Muscle of arm (tissue), 12 donors: ENCODE data around the gene PEX5L. TPM values are rescaled to one million over a fixed set of nuclear protein-coding genes. Genes with fewer than 3 reads are reported as not detected.

ENCODE experiments used
- DNase-seq: peaks from one replicate; pipeline ENCODE4 v3.0.0-alpha.2; 2013
- polyA plus RNA-seq, 12 donors: library from polyadenylated mRNA; unstranded; fragments of 120-200 nt; gene quantifications; one replicate each; pipeline ENCODE4 v1.2.1, GENCODE V29; 2013; ENCODE audit not compliant: insufficient read length in 12 of 12

The PEX5L gene
- polyA plus RNA-seq, 12 donors: 0.14 to 0.54 (median 0.26) TPM; not detected in 2

DNA sequence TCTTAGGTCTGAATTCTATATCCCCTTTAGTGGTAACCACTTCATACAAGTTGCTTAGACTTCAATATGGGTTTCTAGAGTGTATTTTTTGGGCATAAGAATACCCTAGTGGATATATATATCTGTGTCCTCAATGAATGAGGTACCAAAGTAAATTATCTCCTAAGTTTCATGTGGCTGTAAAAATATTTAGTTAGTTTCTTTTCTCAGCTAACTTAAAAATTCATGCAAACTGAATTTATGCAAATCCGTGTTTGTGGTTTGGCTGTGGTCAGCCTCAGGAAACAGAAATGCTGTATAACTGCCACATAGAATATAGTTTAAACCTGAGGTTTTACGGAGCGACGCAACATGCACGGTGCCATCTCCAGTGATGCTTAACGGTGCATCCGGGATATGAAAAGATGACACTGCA, 80.3 kb downstream of the PEX5L start:
- no peak for DNase-seq

DNA sequence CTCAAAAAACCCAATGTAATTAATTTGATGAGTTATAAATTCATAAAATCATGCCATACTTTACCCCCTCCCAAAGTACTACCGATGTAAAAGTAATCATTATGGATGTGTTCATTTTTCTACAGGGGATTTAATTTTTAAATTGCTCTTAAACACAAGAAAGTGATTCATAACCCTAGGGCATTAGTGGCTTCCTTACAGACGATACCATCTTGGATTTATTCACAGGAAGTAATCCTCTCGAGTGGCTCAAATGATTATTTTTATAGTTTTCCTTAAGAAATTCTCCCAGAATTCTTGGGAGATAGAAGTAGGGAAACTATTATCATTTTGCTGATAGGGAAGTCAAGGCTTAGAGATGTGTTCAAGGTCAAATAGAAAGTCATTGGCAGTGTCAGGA, 80.9 kb downstream of the PEX5L start:
- DNase-seq: no peak

DNA sequence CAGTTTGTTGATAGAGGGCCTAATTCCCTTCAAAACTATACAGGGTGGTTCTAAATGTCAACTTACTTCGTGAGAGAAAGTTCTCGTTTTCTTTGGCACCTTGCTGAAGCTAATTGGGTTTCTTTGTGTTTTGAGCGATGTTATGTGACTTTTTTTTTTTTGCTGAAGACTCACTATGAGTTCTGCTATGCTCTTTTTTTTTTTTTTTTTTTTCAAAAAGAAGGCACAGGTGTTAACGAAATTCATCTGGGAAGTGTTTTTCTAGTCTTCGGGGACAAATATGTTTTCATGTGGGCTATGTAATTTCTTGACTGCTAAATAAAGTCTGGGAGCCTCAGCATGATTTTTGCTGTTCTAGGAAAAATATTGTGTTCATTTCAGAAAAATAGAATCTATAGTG, 81.5 kb downstream of the PEX5L start:
- DNase-seq: no peak

DNA sequence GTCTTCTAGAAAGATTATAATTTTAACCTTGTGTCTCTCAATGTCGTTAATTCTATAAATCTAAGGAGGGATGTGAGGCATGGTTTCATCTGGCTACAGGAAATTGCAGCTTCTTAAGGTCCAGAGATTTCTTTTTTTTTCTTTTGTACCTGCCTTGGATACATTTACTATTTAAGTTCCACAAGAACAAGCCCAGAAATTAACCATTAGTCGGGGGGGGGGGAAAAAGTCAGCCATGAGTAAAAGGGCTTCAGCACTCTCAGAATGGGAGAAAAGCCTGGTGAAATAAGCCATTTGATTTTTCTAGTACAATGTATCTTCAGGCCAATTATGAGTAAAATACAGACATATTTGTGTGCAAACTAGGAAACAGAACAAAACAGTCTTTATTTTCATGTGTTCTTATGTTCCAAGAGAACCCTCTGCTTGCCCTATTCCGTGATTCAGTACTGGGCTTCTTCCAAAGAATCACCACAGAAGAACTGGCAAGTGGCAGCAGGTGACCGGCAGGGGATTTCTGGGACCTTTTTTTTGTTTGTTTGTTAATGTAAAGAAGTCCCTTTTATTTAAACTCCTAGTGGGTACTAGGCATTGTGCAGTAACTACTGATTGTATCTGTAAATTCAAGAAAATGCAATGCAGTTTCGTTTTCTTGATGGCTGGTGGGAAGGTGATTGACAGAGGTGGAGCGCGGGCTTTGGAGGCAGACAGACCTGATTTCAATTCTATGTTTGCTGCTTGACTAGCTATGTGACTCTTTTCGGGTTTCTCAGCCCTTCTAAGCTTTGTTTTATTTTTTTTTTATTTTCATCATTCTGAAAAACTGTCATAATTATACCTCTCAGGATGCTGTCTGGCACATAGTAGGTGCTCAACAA, 82.5 kb downstream of the PEX5L start:
- DNase-seq: no peak

DNA sequence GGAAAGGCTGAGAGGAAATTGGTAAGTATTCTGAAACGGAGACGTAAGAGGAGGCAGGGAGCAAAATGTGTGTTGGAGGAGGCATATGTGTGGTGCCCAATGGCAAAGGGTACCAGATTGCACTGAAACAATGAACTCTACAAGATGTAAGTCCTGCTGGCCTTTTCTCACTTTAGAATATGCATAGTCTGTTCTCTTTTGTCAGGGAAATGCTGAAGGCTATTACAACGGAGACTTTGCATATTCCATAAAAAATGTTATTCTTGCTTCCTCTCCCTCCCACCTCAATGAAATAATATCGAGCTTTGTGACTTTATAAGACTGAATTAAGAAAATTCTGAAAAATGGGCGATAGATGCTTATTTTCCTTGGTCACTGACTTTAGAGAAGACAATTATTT, 85.9 kb downstream of the PEX5L start:
- DNase-seq: no peak

DNA sequence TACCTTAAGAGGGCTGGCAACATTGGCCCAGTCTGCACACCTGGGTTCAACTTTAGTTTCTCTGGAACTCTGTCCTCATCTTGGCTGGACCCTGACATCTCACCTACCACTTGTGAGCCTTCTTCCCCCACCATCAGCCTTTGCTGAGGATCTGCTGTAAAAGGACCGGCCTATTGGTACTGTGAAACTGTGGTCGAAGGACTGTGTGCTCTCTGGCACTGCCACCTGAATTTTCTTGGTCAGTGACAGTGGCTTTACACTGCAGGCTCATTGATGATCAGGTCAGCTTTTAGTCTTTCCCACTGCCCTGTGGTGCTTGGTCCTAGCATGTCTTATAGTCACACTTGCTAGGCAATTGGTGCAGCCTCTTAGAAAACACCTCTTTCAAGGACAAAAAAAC, 86.9 kb downstream of the PEX5L start:
- no peak for DNase-seq

DNA sequence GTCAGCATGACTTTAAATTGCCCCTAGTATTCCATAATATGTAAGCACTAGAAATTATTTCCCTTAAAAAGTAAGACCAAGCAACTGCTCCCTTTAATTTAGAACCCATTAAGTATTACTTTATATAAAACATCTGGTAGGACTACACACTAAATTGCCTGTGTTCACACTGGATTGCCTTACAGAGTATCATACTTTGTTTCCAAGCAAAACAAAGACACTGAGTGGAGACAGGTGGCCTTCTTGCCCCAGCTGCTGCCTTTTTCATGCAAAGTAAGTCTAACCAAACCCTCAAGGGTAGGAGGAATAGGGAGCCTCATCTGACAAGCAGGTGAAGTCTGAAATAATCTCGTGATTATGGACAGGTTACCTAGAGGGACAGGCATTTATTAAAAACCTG, 87.3 kb downstream of the PEX5L start:
- DNase-seq: no peak

DNA sequence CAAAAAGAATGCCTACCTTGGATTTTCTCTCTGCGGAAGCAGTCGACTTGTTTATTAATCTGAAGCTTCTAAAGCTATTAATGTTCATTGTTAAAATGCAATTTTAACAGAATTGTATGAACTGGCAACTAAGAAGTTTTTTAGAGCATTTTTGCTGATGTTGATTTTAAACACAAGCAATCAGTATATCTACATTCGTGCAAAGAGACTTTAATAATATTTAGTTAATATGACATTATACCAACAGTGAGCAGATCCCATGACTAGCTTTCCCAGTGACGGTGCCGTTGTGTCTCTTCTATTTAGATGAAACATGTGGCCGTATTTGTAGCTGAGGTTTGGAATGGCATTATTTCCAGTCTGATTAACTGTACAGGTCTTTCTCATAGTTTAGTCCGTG, 88.0 kb downstream of the PEX5L start:
- DNase-seq: no peak

DNA sequence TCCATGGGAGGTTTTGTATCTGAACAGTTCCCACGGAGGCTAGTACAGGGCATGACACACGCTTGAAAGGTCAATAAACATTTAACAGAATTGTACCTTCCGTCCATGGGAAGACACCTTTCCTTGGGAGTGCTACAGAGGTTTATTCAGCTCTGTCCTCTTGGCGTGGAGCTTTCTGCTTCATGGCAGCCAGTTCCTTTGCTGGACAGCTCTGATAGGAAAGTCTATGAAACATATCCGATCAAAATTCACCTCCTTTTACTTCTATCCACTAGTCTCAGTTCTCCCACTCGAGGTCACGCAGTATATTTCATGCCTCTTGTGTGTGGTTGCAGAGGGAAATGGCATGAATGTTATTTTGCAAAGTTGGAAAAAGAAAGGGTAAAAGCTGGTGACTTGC, 91.2 kb downstream of the PEX5L start:
- no peak for DNase-seq

DNA sequence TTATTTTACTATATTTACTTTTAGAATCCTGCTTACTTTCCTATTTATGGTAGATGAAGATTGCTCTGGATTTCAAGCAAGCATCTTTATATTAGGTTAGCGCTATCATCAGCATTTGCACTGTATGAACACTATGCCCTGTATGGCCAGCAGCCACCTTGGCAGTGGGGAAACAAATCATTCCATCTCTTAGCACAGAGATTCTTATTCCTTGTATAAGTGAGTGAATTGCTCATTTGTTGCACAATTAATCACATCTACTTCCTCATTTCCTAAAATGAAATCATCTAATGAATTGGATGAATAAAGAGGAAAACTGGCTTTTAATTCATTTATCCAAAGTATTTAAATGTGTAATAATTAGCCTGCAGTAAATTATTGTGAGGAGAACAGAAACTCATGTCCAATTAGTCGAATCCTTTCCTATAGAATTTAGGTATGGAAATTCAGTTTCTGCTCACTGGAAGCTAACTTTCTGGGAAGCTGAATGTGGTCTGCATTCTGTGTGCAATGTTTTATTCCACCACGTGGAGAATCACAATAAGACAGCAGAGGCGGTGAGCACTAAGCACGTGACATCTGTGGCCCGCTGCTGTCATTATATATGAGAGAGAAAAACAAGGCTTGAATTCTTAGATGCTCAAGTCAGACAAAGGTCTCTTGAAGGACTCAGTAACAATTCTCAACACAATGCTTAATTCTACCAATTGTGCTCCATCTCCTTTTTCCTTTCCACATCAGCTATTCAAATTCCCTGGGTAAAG, 93.4 kb downstream of the PEX5L start:
- no peak for DNase-seq

DNA sequence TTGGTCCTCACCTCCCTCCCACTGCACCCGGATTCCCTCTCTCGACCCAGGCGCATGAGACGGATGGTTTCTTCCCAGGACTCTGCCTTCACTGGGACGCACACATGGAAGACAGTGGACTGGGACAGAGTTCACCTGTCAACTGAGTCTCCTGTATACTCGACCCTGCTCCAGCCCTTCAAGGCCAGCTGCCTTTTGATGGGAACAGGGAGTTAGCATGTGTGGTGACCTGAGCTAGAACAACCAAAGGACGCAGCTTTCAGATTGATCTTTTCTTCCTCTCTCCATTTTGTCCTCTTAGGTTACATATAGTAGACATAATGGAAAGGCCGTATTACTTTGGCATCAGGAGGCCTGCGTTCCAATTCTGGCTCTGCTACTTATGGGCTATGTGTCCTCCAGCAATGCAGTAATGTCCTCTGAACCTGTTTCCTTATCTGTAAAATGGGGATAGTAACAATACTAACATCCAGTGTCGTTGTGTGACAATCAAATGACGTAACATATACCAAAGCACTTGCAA, 94.1 kb downstream of the PEX5L start:
- no peak for DNase-seq

DNA sequence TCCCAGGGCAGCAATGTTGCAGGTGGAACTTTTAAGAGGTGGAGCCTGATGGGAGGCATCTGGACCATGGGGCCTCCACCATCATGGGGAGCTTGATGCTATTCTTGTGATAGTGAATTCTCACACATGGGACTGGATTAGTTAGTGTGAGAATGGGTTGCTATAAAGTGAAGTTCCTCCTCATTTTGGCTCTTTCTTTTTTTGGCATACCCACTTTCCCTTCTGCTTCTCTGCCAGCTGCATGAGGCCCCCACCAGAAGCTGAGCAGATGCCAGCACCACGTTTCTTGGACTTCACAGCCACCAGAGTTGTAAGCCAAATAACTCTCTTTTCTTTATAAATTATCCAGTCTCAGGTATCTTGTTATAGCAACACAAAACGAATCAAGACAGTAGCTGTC, 101.0 kb downstream of the PEX5L start:
- no peak for DNase-seq

DNA sequence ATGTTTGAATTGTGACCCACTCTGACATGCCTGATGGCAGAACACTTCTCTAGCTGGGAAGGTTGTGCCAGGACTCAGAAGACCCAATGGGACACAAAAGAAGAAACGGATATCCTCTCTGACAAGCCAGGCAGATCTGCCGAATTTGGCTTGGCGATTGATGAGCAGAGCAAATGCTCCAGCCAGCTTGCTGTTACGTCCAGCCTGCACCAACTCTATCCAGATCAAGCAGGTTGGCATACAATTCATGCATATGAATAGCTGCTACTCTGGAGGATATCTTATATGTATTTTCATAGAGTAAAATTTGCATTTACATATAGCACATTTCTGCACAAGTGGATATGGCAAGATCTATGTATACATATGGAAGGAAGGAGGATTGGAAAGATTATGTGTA, 102.8 kb downstream of the PEX5L start:
- DNase-seq: no peak

DNA sequence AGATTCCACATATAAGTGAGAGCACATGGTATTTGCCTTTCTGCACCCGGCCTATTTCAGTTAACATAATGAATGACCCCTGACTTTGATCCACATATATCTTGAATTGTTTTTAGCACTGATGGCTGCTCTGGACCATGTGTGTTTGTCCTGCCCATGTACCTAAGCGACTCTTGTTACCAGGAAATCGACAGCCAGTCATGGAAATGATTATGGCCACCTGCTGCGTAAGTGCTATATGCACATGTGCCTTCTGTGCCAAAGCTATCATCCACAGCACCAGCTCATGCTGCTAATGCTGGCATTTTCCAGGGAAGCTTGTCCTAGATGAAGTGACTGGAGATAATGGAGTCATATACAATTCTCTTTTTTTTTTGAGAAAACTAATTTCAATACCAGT, 103.7 kb downstream of the PEX5L start:
- DNase-seq: no peak

DNA sequence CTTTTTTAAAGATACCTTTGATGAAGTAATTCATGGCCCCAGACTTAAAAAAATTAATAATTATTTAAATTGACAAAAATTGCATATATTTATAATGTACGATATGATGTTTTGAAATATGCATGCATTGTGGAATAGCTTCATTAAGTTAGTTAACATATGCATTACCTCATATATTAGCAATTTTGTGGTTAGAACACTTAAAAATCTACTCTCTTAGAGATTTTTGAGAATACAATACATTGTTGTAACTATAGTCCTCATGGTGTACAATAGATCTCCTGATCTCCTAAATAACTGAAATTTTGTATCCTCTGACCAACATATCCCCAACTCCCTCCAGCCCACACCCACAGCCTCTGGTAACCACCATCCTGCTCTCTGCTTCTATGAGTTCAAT, 104.1 kb downstream of the PEX5L start:
- DNase-seq: no peak

DNA sequence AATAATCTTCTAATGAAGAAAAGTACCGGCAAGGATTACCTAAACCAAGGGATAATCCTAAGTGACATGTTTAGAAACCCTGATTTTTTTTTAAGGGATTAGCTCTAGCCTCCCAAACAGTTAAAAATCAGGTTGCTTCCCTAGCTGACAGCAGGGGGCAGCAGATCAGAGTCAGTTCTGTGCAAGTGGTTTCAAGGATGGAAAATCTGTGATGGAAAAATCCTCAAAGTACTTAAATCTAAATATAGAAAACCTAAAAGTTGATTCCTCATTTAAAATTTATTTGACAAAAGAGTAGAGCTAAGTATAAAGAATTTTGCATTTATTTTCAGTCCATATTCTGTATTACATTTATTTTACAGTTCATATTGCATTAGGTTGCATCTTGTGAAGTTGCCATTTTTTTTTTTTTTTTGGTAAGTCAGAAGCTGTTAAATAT, 107.6 kb downstream of the PEX5L start:
- no peak for DNase-seq

DNA sequence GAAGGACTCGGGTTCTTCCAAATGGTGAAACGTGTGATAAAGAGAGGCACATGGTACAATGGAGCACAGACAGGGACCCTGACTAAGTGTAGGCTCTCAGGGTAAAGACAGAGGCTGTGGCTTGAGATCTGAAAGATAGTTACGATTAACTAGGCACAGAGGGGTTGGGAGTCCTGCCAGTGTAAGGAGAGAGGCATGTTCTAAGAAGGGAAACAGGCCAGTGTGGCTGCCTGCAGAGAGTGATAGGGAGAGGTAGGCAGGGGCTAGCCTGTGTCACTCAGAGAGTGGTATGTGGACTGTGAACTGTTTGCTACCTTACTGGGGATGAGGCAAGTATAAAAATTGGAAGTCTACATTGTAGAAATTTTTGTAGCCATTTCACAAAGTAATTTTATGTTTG, 109.5 kb downstream of the PEX5L start:
- no peak for DNase-seq

DNA sequence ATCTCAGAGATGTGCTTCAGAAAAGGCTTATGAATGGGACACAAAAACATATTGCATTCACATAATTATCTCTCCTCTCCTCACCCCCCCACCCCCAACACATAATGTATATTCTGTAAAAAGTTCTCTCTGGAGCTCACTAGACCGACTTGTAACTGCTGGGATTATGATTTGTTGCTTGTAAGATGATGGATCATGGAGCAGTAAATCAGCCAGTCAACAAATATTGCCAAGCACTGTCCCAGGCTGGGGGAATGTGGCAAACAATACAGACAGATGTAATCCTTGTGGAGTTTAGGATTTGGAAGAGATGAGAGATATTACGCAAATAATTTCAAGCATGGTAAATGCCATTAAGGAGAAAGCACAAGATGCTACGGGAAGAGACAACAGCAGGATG, 114.8 kb downstream of the PEX5L start:
- DNase-seq: no peak

DNA sequence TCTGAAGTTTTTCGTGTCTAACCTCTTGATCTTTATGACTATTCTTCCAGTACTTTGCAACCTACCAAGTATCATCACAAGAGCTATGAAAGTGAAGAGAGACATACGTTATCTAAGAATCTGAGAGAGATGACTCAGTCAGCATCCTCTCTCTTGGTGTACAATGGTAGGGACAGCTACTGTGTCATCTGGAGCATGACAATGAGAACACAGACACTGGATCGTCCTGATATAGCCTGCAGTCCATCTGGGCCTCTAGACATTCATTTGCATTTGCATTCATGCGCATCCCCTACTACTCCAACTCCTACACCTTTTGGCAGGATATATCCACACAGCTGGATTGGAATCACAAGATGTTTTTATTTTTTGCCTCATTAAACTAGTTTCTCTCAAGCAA, 115.2 kb downstream of the PEX5L start:
- DNase-seq: no peak

DNA sequence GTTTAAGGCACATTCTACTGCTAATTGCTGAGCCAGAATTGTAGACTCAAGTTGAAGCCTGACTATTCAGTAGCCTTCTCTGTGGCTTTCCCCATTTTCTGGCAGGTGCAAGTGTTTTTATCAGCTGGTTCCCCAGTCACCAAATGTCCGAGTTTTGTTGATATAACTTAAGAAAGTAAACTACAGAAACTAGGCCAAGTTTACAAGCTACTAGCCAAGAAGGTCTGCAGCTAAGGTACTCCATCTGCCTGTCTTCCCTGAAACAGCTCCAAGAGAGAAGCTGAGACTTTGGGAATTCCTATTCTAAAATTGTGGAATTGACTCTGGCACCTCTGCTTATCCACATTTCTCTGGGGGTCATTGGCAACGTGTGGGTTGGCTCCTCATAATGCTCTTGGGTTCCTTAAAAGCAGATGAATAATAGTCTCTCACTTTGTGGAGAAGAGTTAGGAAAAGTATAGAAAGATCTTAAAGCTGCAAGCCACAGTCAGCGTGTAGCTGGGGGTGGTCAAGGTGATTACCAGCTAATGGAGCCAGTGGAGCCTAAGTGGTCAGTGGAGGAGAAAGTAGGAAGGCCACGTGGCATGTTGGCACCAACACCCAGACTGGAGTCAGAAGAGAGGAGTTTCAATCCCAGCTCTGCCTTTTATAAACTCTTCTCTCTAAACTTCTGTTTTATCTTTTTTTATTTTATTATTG, 128.8 kb downstream of the PEX5L start:
- DNase-seq: no peak

DNA sequence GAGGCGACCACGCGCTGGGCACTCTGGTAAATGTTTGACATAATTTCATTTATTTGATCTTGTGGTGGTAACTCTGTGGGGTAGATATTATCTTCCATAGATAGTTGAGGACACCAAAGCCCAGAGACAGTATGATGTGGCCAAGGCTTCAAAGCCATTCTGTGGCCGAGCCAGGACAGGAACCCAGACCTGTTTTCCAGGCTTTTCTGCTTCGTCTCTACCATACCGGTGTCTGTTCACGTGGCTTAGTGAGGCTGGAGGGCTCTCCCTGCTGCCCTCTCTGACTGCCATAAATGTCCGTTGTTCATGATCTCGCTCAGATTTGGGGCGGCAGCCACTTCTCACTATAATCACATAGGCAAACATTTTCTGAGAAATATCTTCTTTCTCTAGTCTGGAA, 134.7 kb downstream of the PEX5L start:
- DNase-seq: no peak

DNA sequence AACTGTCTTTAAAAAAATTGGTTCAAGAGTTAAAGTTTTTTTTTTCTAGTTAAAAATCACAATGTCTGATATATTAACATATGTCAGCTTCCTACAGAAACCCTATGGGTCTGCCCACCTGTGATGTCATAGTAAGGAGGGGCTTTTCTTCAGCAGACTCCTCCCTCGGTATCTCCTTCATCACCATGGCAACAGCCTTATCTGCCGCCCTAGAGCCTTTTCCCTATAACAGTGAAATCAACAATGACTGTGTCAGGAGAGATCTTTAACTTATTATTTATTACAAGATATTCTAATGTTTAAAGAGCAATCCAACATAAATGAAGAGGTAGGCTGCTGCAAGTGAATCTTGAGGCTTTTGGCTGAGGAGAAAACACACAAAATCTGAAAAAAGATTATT, 138.7 kb downstream of the PEX5L start:
- DNase-seq: no peak
